Neuronal stem cell (in vitro differentiated cells): Measurements from ENCODE around the gene WFDC1.

ENCODE experiments used
- DNase-seq: peaks from one replicate; pipeline ENCODE4 v3.0.0-alpha.2; 2013; ENCODE audit warnings: low spot score
- H2AFZ ChIP-seq: one replicate; pipeline ENCODE4 v1.6.1; 2013; ENCODE audit warnings: mild to moderate bottlenecking, low read length, inconsistent platforms
- H2AK5ac ChIP-seq: 2 replicates; pipeline ENCODE4 v1.6.1; 2013; ENCODE audit warnings: low read depth, mild to moderate bottlenecking, inconsistent platforms, low read length, moderate library complexity, mixed read lengths
- H2BK120ac ChIP-seq: 2 replicates; pipeline ENCODE4 v1.6.1; 2013; ENCODE audit warnings: low read depth, mild to moderate bottlenecking, inconsistent platforms, low read length, moderate library complexity, mixed read lengths
- H2BK12ac ChIP-seq: one replicate; pipeline ENCODE4 v1.6.1; 2013; ENCODE audit warnings: low read length, inconsistent platforms
- H2BK15ac ChIP-seq: 2 replicates; pipeline ENCODE4 v1.6.1; 2013; ENCODE audit warnings: mild to moderate bottlenecking, low read length, inconsistent platforms, mixed read lengths
- H2BK5ac ChIP-seq: one replicate; pipeline ENCODE4 v1.6.1; 2013; ENCODE audit warnings: inconsistent platforms, mild to moderate bottlenecking, low read length, moderate library complexity
- H3K14ac ChIP-seq: one replicate; pipeline ENCODE4 v1.6.1; 2013; ENCODE audit warnings: low read length, inconsistent platforms
- H3K18ac ChIP-seq: 2 replicates; pipeline ENCODE4 v1.6.1; 2013; ENCODE audit warnings: low read length, inconsistent platforms
- H3K23ac ChIP-seq: 2 replicates; pipeline ENCODE4 v1.6.1; 2013; ENCODE audit warnings: low read depth, mild to moderate bottlenecking, mixed read lengths, low read length, inconsistent platforms; ENCODE audit not compliant: poor library complexity
- H3K27ac ChIP-seq: replicated peaks from 3 replicates; pipeline ENCODE4 v1.5.1; 2013; ENCODE audit warnings: low read length, inconsistent platforms
- H3K27me3 ChIP-seq, 3 experiments: 2 replicates each; pipeline ENCODE4 v1.6.1; 2013; ENCODE audit warnings: low read length in 3 of 3, mild to moderate bottlenecking in 2 of 3, inconsistent platforms in 1 of 3, low read depth in 1 of 3, mixed read lengths in 1 of 3, moderate library complexity in 1 of 3; ENCODE audit not compliant: control insufficient read depth in 3 of 3, insufficient read depth in 3 of 3
- H3K36me3 ChIP-seq, 2 donors: replicated peaks in 1 of 2; 2 replicates each; pipeline ENCODE4 v1.6.1; 2013; ENCODE audit warnings: low read length in 2 of 2; ENCODE audit not compliant: control insufficient read depth in 2 of 2, insufficient read depth in 2 of 2
- H3K4ac ChIP-seq: 2 replicates; pipeline ENCODE4 v1.6.1; 2013; ENCODE audit warnings: inconsistent platforms, mild to moderate bottlenecking, low read length, moderate library complexity
- H3K4me1 ChIP-seq, 2 donors: 1 replicate in 1 of 2; 2 replicates in 1 of 2; pipeline ENCODE4 v1.6.1; 2013; ENCODE audit warnings: low read length in 2 of 2, low read depth in 1 of 2; ENCODE audit not compliant: control insufficient read depth in 2 of 2, insufficient read depth in 1 of 2
- H3K4me2 ChIP-seq: one replicate; pipeline ENCODE4 v1.6.1; 2013; ENCODE audit warnings: mild to moderate bottlenecking, low read length, inconsistent platforms; ENCODE audit not compliant: insufficient read depth, poor library complexity, severe bottlenecking
- H3K4me3 ChIP-seq, 2 donors: 2 replicates each; pipeline ENCODE4 v1.5.1; 2013; ENCODE audit warnings: low read length in 2 of 2, mild to moderate bottlenecking in 2 of 2, inconsistent platforms in 1 of 2, moderate library complexity in 1 of 2
- H3K79me1 ChIP-seq: one replicate; pipeline ENCODE4 v1.6.1; 2013; ENCODE audit warnings: low read depth, mild to moderate bottlenecking, inconsistent platforms, low read length, moderate library complexity
- H3K9ac ChIP-seq: one replicate; pipeline ENCODE4 v1.6.1; 2013; ENCODE audit warnings: mild to moderate bottlenecking, low read depth, low read length, inconsistent platforms; ENCODE audit not compliant: poor library complexity
- H3K9me3 ChIP-seq, 2 donors: replicated peaks in 1 of 2; 2 replicates each; pipeline versions ENCODE3 to v1.6.1; 2013; ENCODE audit warnings: low read length in 2 of 2, mild to moderate bottlenecking in 2 of 2, inconsistent platforms in 1 of 2, low read depth in 1 of 2, mixed read lengths in 1 of 2, moderate library complexity in 1 of 2; ENCODE audit not compliant: control insufficient read depth in 2 of 2, insufficient read depth in 1 of 2
- H4K8ac ChIP-seq: one replicate; pipeline ENCODE4 v1.6.1; 2013; ENCODE audit warnings: low read depth, mild to moderate bottlenecking, inconsistent platforms, low read length, moderate library complexity
- H4K91ac ChIP-seq: one replicate; pipeline ENCODE4 v1.6.1; 2013; ENCODE audit warnings: low read length, low read depth, mild to moderate bottlenecking, inconsistent platforms; ENCODE audit not compliant: poor library complexity
- WGBS, 2 donors: extraction: QIAGEN DNeasy Blood & Tissue Kit; methylation state at CpG; one replicate each; pipeline ENCODE4 v1.1.7; 2013; ENCODE audit warnings: missing lambda C conversion rate in 2 of 2, mixed read lengths in 1 of 2; ENCODE audit not compliant: insufficient read length in 2 of 2, insufficient replicate concordance in 1 of 2; ENCODE audit errors: extremely low coverage in 2 of 2; 5-methylcytosine and 5-hydroxymethylcytosine counted together

WFDC1 gene

DNA sequence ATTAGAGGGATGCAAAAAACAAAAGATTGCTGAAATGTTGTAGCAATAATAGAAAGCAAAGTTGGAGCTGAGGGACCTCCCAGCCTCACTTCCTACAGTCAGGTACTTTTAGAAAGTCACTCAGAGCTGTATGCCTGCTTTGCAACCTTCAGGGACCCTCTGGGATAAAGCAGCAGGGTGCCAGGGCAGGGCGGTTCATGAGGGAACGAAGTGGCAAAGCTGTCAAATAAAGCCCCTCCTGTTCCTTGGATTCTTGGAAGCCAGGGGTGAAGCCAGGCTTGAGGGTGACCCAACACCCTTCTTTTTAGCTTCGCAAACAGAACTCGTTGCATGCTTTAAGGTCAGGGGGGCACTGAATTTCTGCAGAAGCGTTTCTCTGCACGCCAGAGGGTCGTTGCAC, 74.4 kb downstream of the WFDC1 start:
- Histone ChIP-seq H3K4me2 (no peak overlapping the region), H2BK5ac (no peak overlapping the region), H3K36me3 (no peaks in the 10 kb centered on the region), H3K23ac (no peak overlapping the region), H3K4me3 (no peak overlapping the region), H3K4me1 (peaks cover 7 to 11% of the 10 kb centered on the region in 2 donors), H3K9ac (no peak overlapping the region), H2BK12ac (no peak overlapping the region), H2BK15ac (no peak overlapping the region), H3K27ac (no peak overlapping the region), H2AFZ (no peak overlapping the region), H3K27me3 (peaks cover 3 to 53% (median 27%) of the 10 kb centered on the region in 3 experiments), H4K91ac (no peak overlapping the region), H3K18ac (no peak overlapping the region), H2BK120ac (no peak overlapping the region), H3K9me3 (peaks cover 0 to 6% of the 10 kb centered on the region in 2 donors), H3K79me1 (no peaks in the 10 kb centered on the region), H2AK5ac (no peak overlapping the region), H4K8ac (no peak overlapping the region), H3K14ac (no peak overlapping the region), H3K4ac (no peak overlapping the region)
- no peak for DNase-seq
- no CpG with 5 or more reads among the region's 7 CpGs for WGBS, 2 donors

DNA sequence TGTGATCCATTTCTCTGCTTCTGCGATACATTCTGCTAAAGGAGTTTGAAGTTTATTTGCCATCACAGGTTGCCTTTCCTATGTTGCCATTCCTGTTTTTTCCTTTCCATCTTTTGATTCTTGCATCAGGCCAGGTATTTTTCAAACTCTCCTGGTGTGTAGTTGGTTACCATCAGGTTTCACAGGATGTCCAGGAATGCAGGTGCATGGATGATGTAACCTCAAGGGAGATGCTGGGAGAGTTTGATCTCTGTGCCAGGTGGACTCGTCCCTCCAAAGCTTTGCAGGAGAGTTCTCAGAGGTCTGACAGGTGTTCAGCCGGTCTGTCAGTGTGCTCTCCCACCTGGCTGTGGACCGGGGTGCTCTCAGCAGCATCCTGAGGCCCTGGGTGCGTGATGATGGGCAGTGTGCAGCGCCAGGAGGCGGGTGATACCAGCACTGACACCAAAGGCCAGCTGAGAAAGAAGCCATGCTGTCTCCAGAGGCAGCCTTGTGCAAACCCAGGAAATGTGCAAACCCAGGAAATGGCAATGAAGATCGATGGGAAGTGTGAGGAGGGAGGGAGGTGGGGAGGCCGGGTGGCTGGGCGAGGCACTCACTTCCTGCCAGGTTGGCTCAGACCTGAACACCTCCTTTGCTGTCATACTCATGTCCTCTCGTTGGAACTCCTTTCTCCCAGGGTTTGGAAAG, 75.4 kb downstream of the WFDC1 start:
- Histone ChIP-seq H3K27ac (no peak overlapping the region), H3K27me3 (peaks cover 3 to 53% (median 27%) of the 10 kb centered on the region in 3 experiments), H3K9ac (peak overlapping the region; percentile 50), H3K4me1 (peaks cover 6 to 18% of the 10 kb centered on the region in 2 donors), H2BK5ac (no peak overlapping the region), H2BK15ac (peak overlapping the region; percentile 69), H3K4me2 (no peak overlapping the region), H3K36me3 (no peaks in the 10 kb centered on the region), H3K79me1 (no peaks in the 10 kb centered on the region), H2AFZ (no peak overlapping the region), H3K9me3 (peaks cover 0 to 6% of the 10 kb centered on the region in 2 donors), H3K4ac (no peak overlapping the region), H3K23ac (no peak overlapping the region), H2BK120ac (peak overlapping the region; percentile 44), H3K14ac (no peak overlapping the region), H4K91ac (no peak overlapping the region), H2BK12ac (peak overlapping the region; percentile 47), H2AK5ac (peak overlapping the region; percentile 12), H4K8ac (no peak overlapping the region), H3K4me3 (no peak overlapping the region), H3K18ac (peak overlapping the region; percentile 59)
- WGBS, 2 donors: no CpG with 5 or more reads among the region's 11 CpGs
- no peak for DNase-seq

- H3K4me2 ChIP-seq: no peak overlapping the region
- H2BK120ac ChIP-seq: no peak overlapping the region
- H2AK5ac ChIP-seq: no peak overlapping the region
- peaks cover 6 to 18% of the 10 kb centered on the region in 2 donors for H3K4me1 ChIP-seq
- H3K79me1 ChIP-seq: no peaks in the 10 kb centered on the region
- no peak overlapping the region for H2BK15ac ChIP-seq
- no peak for DNase-seq
- H3K23ac ChIP-seq: no peak overlapping the region
- H3K9me3 ChIP-seq: peaks cover 0 to 6% of the 10 kb centered on the region in 2 donors
- no peak overlapping the region for H4K8ac ChIP-seq
- no peaks in the 10 kb centered on the region for H3K36me3 ChIP-seq
- H2AFZ ChIP-seq: no peak overlapping the region
- H3K18ac ChIP-seq: no peak overlapping the region
- no peak overlapping the region for H3K4me3 ChIP-seq
- H3K27ac ChIP-seq: no peak overlapping the region
- no peak overlapping the region for H3K4ac ChIP-seq
- H3K9ac ChIP-seq: no peak overlapping the region
- WGBS, 2 donors: no CpG with 5 or more reads among the region's 8 CpGs
- no peak overlapping the region for H4K91ac ChIP-seq
- H2BK5ac ChIP-seq: no peak overlapping the region
- H3K14ac ChIP-seq: no peak overlapping the region
- no peak overlapping the region for H2BK12ac ChIP-seq
- peaks cover 3 to 53% (median 27%) of the 10 kb centered on the region in 3 experiments for H3K27me3 ChIP-seq
Observed at GRCh38 chr16:84370723-84371552, 76.3 kb downstream of the WFDC1 start.

GRCh38 chr16:84371553-84371865, 76.8 kb downstream of the WFDC1 start:
- Histone ChIP-seq H2AFZ (no peak overlapping the region), H3K23ac (no peak overlapping the region)
- no CpG with 5 or more reads among the region's 4 CpGs for WGBS, 2 donors

More at GRCh38 chr16:84371553-84371865, 76.8 kb downstream of the WFDC1 start:
- DNase-seq: no peak
- Histone ChIP-seq H2BK15ac (no peak overlapping the region), H3K27me3 (peaks cover 3 to 53% (median 27%) of the 10 kb centered on the region in 3 experiments), H3K9ac (no peak overlapping the region), H3K27ac (no peak overlapping the region), H4K91ac (no peak overlapping the region), H2BK12ac (no peak overlapping the region), H3K9me3 (peaks cover 0 to 6% of the 10 kb centered on the region in 2 donors), H3K4ac (no peak overlapping the region), H3K36me3 (no peaks in the 10 kb centered on the region), H2AK5ac (no peak overlapping the region), H3K14ac (no peak overlapping the region), H3K4me1 (peaks cover 6 to 18% of the 10 kb centered on the region in 2 donors), H2BK120ac (no peak overlapping the region), H3K4me3 (no peak overlapping the region), H2BK5ac (no peak overlapping the region), H3K79me1 (no peaks in the 10 kb centered on the region), H4K8ac (no peak overlapping the region), H3K18ac (no peak overlapping the region), H3K4me2 (no peak overlapping the region)
